Activated CD4-positive, alpha-beta T cell treated with anti-CD3 and anti-CD28 coated beads for 1 hour (primary cell): ENCODE results near the gene CD151.

ENCODE experiments used
- DNase-seq: peaks from one replicate; pipeline ENCODE4 v3.0.0-alpha.2; 2020

CD151 gene

GRCh38 chr11:875769-876301, 43.1 kb downstream of the CD151 start:
- no peak for DNase-seq

GRCh38 chr11:876545-876944, 43.8 kb downstream of the CD151 start:
- DNase-seq, result no peak

- DNase-seq, result no peak
These were observed 44.8 kb downstream of the CD151 start for GRCh38 chr11:877565-877964.

- DNase-seq, result no peak
These were observed 47.7 kb downstream of the CD151 start for GRCh38 chr11:880447-880846.

GRCh38 chr11:882596-882995, 49.8 kb downstream of the CD151 start:
- DNase-seq, result no peak

- DNase-seq, result no peak
These were observed 50.8 kb downstream of the CD151 start for GRCh38 chr11:883527-883926.

- DNase-seq, result no peak
These were observed 51.9 kb downstream of the CD151 start for GRCh38 chr11:884578-885070.

- no peak for DNase-seq
These were observed 53.8 kb downstream of the CD151 start for GRCh38 chr11:886568-886967.

- DNase-seq, result no peak
These were observed 54.8 kb downstream of the CD151 start for GRCh38 chr11:887589-887988.
